Vagina (tissue), 2 donors: Measurements from ENCODE around the gene BLOC1S4.
A peak's percentile ranks its signal among the peaks of the same experiment; 100 is the strongest.

Experiments
- POLR2A ChIP-seq, 2 donors: fragments of 450-650 bp; IDR thresholded peaks; one replicate each; pipeline ENCODE4 v1.6.1; 2017; ENCODE audit warnings: antibody characterized with exemption in 2 of 2, mild to moderate bottlenecking in 2 of 2, moderate library complexity in 2 of 2
- POLR2AphosphoS5 ChIP-seq, 2 donors: sonication (generic); formaldehyde crosslinking; IDR thresholded peaks; one replicate each; pipeline ENCODE4 v1.9.0; 2017; ENCODE audit warnings: antibody characterized with exemption in 2 of 2, mild to moderate bottlenecking in 2 of 2, low read depth in 1 of 2; ENCODE audit not compliant: insufficient read depth in 1 of 2
- TF ChIP-seq, protein P1 (sequence below), 3 experiments: fragments of 450-650 bp in 2 of 3; fragments of 200-600 bp in 1 of 3; sonication (generic) in 1 of 3; IDR thresholded peaks; one replicate each; pipeline ENCODE4 v1.5.1; 2017 to 2019; ENCODE audit warnings: antibody characterized with exemption in 3 of 3, mild to moderate bottlenecking in 2 of 3, moderate library complexity in 2 of 3

- TF ChIP-seq POLR2A (IDR thresholded peaks at IDR 0.05), result no peak
- peak in 1 of 2 donors; percentile 34 for TF ChIP-seq POLR2AphosphoS5 (IDR thresholded peaks at IDR 0.05; ENCODE audit: insufficient read depth in 1 of 2, low read depth in 1 of 2)
- TF ChIP-seq, protein P1, sequence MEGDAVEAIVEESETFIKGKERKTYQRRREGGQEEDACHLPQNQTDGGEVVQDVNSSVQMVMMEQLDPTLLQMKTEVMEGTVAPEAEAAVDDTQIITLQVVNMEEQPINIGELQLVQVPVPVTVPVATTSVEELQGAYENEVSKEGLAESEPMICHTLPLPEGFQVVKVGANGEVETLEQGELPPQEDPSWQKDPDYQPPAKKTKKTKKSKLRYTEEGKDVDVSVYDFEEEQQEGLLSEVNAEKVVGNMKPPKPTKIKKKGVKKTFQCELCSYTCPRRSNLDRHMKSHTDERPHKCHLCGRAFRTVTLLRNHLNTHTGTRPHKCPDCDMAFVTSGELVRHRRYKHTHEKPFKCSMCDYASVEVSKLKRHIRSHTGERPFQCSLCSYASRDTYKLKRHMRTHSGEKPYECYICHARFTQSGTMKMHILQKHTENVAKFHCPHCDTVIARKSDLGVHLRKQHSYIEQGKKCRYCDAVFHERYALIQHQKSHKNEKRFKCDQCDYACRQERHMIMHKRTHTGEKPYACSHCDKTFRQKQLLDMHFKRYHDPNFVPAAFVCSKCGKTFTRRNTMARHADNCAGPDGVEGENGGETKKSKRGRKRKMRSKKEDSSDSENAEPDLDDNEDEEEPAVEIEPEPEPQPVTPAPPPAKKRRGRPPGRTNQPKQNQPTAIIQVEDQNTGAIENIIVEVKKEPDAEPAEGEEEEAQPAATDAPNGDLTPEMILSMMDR (IDR thresholded peaks at IDR 0.05), result no peak
Measured at GRCh38 chr4:6695660-6696610, 20.0 kb upstream of the BLOC1S4 start.
